Measurements from ENCODE around the gene MYO1F.
A peak's percentile ranks its signal among the peaks of the same experiment; 100 is the strongest.
"Not testable (repeated sequence)": the region's sequence is repeated elsewhere in the genome, so short reads cannot be mapped to it uniquely, and the experiment has no call there.

The MYO1F gene

DNA sequence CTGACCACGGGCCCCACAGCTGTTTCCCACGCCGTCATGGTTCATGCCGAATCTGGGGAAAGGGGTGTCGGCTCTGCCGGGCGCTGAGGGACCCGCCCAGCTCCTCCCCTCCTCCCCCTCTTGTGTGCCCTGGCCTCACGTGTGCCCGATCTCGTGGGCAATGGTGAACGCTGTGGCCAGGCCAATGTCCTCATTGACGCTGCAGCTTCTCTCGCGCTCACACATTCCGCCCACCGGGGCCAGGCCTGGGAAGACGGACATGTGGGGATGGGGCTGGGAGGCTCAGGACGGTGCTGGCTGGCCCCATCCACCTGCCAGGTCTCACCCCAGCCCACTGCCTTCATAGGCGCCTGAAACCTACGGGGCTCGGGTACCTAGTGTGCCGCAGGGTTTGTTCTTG lies 18.9 kb upstream of the MYO1F start:
- no peak for DNase-seq

DNA sequence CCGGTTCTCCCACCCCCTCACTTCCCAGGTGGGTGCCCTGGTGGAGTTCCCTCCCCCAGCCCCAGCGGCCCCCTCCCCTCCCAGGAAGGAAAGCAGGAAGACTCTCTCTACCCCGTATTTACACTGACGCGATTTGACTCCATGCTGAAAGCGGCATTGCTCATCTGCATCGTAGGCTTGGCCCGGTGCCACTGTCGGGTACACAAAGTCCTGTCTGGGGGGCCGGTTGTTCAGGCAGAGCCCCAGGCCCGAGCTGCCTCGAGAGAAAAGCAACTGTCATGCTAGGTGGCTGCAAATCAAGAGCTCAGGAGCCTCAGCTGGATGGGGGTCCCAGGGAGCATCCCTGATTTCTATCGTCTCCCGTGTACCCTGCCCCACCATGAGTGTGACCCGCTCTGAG lies 18.4 kb upstream of the MYO1F start:
- no peak for DNase-seq

DNA sequence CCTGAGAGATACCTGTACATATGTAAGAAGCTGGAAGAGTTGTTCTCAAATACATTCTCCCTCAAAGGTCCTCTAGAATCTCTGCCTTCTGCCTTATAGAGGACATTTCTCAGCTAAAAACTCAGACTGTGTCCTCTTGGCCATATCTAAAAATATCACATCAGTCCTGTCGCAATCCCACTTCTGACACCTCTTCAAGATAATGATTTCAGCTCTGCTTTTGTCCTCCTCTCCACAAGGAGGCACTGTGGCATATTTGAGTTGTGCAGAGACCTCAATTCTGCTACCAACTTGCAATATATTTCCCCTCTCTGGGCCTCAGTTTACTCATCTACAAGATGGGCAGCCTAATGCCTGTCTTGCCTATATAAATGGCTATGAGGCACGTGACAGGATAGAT lies 16.7 kb upstream of the MYO1F start:
- DNase-seq = no peak

DNA sequence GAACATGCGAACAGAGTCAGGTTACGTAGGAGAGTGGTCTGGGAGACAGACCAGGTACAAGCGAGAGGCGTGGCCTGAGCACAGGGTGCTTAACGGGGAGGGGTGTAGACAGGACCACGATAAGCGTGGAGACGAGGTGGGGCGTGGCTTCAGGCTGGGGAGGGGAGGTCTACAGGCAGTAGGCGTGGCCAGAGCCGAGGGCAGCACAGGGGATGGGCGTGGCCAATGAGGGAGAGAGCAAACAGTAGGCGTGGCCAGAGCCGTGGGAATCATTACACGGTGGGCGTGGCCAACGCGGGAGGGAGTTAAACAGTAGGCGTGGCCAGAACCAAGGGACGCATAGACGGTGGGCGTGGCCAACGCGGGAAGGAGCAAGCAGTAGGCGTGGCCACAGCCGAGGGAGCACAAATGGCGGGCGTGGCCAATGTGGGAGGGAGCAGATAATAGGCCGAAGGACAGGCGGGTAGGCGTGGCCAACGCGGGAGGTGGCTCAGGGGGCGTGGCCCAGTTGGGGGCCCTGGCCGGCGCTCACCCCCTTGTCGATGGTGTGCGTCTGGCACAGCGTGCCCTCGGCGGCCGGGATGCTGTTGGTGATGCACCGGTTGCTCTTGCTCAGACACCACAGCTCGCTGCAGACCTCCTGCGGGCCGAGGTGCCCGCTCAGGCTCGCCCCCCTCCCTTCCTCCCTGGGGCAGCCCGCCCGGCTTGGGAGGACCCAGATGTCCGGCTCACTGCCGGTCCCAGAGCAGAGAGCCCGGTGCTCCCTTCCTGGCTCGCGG lies 15.2 kb upstream of the MYO1F start:
- peak in 1 of 2 experiments; percentile 48 for DNase-seq

DNA sequence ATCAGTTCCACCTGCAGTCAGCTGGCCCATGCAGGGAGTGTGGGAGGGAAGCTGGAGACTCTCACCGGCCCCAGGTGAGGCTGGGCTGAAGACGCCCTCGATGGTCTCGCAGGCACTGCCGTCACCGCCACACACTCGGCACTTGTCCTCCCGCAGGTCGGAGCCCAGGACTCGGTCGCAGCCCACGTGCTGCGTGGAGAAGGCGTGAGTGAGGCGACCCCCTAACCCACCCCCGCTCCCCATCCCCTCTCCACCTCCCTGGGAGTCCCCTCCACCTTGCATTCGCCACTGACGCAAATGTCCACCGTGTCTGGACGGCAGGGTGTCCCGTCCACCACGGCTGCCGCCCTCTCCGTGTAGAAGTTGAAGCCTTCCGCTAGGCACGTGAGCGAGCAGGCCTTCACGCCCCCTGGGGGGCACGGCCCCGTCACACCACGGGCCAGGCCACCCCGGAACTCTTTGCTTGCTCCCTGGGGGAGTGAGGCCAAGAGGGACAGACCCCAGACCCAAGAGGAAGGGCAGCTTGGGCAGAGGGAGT lies 12.0 kb upstream of the MYO1F start:
- no peak for DNase-seq

DNA sequence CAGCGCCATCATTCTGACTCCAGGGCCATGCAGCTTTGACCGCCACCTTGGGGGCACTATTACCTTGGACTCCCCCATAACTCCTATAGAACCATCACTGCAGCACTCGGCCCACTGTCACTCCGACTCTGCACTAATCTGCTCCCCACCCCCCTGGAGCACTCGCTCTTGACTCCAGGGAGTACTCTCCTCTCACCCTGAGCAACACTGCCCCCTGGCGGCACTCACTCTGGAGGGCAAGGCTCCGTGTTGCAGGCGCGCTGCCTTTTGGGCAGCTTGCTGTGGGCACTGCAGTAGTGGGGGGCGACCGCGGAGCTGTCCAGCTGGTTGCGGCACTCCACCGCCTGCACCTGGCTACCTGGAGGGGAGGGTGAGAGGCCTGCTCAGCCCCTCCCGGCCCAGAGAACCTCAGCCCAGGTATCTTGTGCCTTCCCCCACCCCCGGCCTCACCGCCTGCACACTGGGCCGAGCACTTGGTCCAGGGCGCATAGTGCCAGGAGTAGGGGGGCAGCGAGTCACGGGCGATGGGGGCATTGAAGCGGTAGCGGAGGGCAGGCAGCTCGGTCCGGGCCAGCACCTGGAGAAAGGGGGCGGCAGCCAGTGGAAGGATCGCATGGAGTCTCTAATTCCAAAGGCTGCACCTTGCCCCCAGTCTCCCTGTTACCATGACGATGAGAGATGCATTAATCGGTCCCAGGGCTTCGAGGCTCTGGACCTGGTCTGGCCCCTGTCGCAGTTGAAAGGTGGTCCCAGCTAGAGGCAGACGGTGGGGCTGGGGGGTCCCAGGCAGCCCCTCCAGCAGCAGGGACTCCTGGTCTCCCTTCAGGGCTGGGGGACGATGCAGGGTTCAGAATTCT lies 8.9 kb upstream of the MYO1F start:
- peak; percentile 11 to 44 for DNase-seq

DNA sequence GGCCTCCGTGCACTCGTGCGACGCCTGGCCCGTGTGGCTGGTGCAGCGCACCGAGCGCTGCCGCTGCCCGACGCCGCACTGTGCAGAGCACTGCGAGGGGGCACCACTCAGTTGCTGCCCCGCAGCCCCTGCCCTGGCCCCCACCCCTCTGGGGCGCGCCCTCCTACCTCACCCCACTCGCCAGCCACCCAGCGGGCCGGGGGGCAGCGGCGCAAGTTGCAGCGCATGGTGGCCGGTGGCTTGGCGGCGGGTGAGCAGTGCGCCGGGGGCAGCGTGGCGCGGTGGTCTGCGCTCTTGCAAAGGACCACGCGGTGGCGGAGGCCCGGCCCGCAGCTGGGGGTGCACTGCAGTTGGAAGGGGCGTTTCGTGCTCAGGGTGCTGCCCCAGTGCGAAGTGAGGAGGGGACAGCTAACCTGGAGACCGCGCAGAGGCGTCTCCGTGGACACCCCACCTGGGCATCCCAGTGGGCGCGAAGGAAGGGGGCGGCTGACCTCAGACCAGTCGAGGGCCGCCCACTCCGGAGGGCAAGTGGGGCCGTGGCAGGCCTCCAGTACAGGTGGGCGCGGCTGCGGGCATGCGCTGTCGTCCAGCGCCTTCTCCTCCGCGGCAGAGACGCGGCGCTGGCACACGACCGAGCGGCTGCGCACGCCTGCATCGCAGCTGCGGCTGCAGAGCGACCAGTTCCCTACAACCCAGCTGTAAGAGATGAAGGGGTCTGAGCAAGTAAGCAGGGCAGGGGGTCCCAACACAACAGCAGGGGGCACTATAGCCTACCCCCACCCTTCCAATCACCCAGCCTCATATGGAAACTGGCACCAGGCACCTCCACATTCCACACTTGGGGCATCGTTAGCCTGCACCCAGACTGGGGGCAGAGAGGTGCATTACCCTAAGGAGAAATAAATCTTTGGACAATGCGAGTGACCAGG lies 8.0 kb upstream of the MYO1F start:
- DNase-seq = no peak

DNA sequence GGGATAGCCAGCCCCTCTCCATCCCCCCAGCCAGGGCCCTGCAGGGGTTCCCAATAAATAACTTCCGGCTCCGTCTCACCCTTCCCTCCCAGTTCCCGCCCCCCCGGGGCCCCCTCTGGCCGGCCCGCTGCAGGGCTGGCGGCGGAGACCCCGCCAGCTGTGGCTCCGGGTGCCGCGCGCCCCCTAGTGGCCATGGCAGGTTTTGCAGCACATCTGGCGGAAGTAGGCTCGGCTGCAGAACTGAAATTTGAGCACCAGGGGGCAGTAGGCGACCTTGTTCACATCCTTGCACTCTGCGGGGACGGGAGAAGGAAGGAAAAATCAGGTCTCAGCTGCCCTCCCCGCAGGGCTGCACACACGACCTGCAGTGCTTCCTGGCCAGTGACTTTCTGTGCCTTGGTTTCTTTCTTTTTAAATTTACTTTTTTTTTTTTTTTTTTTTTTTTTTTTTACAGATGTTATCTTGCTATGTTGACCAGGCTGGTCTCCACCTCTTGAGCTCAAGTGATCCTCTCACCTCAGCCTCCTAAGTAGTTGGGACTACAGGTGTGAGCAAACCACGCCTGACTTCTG lies 3.6 kb upstream of the MYO1F start:
- DNase-seq = peak in 1 of 2 experiments; percentile 58

DNA sequence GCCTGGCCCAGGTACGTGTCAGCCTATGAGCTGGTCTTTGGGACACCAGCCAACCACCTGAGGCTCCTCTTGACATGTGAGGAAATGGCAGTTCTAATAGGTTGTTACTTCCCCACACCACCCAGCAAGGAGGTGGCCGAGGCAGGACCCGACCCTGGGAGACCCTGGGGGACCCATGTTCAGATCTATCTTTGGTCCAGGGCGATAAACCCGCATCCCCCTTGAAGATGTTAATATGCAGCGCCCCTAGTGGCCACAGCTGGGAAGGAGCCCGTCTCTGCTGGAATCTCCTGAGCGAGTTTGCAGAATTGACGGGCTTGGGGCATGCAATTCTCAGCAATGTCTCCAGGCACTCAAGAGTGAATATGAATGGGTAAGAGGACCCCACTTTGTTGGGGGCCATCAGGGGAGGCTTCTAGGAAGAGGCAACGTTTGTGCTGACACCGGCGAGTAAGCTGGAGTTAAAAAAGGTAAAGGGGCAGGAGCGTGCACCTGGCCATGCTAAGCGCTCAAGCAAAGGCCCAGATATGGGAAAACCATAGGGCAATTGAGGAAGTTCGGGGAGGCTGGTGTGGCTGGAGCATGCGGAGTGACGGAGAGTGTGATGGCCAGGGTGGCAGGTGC lies 1.5 kb upstream of the MYO1F start:
- DNase-seq = peak in 1 of 2 experiments; percentile 59

DNA sequence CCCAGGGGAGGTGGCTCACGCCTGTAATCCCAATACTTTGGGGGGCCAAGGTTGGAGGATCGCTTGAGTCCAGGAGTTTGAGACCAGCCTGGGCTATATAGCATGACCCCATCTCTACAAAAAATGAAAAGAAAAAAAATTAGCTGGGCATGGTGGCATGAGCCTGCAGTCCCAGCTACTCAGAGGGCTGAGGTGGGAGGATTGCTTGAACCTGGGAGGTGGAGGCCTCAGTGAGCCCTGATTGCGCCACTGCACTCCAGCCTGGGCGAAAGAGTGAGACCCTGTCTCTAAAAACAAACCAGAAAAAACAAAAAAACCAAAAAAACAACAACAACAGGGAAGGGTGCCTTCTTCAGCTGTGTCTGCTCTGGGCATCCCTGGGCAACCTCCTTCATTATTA lies 499 bp upstream of the MYO1F start:
- DNase-seq = no peak

DNA sequence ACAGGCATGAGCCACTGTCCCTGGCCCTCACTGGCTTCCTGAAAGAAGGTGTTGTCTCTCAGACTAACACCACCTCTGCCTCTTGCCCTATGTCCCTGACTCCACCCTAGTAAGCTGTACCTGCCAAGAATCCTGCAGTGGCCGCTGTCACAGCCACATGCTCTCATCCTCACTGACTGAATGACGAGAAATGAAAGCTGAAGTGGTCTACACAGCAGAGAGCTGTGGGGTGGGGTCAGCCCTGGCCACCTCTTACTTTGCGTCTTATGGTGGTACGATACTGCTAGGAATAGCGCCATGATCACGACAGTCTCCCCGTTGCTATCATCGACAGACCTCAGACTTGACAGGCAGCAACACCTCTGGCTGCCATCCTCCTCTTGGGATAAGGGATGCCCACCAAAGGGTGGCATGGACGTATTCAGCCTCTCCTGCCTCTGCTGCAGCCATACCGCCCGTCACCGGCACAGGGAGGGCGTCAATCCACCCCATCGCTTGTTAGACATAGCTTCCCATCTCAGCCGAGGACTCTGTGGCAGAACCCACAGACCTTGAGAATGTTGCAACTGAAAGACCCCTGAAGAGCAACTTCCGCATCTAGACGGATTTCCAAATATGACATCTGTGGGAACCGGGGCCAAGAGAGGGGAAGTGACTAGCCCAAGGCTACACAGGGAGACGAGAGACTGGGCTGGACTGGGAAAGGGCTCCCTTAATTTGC lies 809 bp downstream of the MYO1F start:
- no peak for DNase-seq

DNA sequence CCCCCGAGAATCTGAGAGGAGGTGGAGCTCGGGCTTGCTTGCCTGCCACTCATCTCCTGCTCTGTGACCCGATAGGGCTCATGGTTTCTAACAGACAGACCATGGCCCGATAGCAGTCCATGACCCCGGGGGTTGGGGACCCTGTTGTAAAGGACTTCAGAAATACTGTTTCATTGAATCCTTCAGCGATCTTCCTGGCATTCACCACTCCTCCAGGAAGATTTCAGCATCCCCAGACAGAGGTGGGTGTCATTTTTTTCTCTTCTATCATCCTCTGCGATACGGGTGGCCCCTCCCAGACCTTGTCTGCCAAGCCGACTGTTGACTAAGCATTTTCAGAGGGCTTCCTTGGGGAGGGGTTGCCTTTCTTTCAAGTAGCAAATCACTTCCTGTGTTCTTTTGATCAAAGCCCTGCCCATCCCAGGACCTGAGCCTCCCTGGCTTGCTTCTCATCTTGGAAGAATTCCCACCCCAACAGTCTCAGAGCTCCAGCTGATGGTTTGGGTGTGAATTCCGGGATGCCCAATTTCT lies 1.7 kb downstream of the MYO1F start:
- no peak for DNase-seq

DNA sequence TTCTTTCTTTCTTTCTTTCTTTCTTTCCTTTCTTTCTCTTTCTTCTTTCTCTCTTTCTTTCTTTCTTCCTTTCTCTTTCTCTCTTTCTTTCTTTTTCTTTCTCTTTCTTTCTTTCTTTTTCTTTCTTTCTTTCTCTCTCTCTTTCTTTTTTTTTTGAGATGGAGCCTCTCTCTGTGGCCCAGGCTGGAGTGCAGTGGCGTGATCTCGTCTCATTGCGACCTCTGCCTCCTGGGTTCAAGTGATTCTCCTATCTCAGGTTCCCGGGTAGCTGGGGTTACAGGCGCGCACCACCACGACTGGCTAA lies 2.7 kb downstream of the MYO1F start:
- DNase-seq = not testable (repeated sequence)

DNA sequence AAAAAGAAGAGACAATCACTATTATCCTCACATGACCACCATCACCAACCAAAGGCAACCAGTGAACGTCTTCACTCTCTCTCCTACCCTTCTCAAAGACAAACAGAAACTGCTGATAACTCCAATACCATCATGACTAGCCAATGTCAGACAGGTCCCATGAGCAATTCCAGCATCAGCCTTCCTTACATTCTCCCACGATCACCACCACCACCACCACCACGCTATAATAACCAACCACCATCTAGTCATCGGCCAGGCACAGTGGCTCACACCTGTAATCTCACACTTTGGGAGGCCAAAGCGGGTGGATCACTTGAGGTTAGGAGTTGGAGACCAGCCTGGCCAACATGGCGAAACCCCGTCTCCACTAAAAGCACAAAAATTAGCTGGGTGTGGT lies 3.9 kb downstream of the MYO1F start:
- DNase-seq = no peak

DNA sequence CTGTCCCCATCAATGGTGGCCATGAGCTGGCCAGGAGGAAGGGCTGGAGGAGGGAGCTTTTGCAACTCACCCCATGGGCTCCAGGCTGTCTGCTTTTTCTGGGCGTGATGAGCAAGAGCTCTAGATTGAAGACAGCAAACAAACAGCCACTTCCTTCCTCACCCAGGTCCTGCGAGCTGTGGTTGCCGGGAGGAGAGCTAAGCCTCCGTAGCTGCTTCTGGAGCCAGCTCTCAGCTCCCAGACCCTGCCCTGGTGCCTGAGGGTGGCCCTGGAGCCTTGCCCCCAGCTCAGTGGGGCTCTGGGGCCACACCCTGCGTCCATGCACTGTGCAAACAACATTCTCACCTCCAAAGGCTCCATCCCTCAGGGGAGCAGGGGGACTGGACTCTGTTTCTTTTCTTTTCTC lies 6.2 kb downstream of the MYO1F start:
- no peak for DNase-seq

DNA sequence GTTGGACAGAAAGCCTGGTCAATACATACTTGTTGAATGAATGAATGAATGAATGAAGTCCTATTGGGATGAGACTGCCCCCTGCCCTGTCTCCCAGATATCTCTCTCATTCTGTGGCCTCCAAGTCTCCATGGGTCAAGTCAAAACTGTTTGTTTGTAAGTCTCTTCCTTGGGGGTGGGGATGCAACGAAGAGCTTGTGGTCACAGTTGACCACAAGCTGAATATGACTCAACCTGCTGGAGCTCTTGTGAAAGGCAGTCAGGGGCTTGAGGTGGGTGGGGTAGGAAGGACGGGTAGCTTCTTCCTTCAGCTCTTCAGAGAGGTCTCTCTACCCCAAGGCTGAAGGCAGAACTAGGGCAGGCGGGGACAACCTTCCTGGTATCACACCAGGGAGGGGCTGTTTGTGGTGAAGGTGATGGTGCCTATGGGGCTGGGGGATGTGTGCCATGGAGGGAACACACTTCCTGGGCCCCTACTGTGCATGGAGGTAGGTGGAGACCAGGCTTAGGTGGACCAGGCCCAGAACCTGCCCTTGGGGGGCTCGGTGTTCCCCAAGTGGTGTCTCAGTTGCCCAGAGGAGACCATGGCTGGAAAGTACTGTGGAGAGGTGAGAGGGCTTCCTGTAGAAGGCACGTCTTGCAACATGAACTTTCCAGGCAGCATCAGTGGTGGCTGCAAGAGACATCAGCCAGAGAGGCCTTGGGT lies 8.0 kb downstream of the MYO1F start:
- no peak for DNase-seq

DNA sequence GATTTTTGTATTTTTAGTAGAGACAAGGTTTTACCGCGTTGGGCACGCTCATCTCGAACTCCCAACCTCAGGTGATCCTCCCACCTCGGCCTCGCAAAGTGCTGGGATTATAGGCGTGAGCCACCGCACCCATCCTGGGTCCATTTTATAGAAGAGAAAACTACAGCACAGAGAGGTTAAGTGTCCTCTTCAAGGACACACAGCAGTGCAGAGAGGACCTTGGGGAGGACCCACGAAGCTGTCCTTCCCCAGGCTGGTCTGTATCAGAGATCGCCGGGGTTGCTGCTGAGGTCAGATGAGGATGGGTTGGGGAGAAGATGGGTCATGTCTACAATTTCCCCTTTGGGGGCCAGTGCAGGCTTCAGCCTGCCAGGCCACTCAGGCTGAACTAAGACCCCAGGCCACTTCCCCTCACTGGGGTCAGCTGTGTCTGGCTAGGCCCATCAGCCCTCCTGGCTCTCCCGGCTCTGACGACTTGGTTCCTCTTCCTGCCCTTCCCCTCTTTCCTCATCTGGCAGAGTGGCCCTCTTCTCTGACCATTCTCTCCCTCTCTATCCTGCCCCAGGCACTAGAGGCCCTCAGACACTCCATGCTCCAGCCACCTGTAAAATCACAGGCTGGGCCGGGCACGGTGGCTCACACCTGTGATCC lies 9.6 kb downstream of the MYO1F start:
- DNase-seq = no peak

DNA sequence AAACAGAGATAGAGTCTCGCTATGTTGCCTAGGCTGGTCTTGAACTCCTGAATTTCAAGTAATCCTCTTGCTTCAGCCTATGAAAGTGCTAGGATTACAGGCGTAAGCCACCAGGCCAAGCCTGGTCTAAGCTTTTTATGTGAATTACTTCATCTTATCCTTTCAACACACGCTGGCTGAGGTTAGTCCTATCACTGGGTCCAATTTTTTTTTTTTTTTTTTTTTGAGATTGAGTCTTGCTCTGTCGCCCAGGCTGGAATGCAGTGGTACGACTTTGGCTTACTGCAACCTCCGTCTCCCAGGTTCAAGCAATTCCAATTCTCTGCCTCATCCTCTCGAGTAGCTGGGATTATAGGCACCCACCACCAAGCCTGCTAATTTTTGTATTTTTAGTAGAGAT lies 10.4 kb downstream of the MYO1F start:
- DNase-seq = no peak

DNA sequence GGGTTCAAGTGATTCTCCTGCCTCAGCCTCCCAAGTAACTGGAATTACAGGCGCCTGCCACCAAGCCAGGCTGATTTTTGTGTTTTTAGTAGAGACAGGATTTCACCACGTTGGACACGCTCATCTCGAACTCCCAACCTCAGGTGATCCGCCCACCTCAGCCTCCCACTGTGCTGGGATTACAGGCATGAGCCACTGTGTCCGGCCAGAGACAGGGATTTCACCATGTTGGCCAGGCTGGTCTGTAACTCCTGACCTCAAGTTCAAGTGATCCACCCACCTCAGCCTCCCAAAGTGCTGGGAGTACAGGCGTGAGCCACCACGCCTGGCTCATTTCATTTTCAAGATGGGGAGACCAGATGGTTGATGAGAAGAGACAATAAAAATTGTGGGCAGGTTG lies 12.4 kb downstream of the MYO1F start:
- not testable (repeated sequence) for DNase-seq
